Endothelial cell of umbilical vein (primary cell): Measurements from ENCODE around the gene LAG3. TPM values are rescaled to one million over a fixed set of nuclear protein-coding genes. Genes with fewer than 3 reads are reported as not detected.

Experiments
- BruUV-seq: library from RNA; stranded (reverse); fragments of 400-500 nt; replicated peaks from 2 replicates; lab custom pipeline; 2021; lab: Mats Ljungman, UMichigan
- CTCF ChIA-PET: fragments of 300-600, 350-600 bp; sonication (Branson Sonifier 250); formaldehyde crosslinking; loops from one replicate; lab custom pipeline; 2021; ENCODE audit warnings: antibody characterized with exemption, inconsistent platforms; lab: Charles Lee
- POLR2A ChIA-PET: fragments of 300-600, 350-600 bp; sonication (Branson Sonifier 250); formaldehyde crosslinking; loops from one replicate; lab custom pipeline; 2021; ENCODE audit warnings: antibody characterized with exemption, inconsistent platforms; lab: Charles Lee
- DNase-seq: peaks from one replicate; pipeline ENCODE4 v3.0.0-alpha.2; 2011; ENCODE audit warnings: low read depth, low spot score
- FAIRE-seq: peaks from 2 replicates; lab custom pipeline; 2011; peaks lifted over from hg19 to GRCh38; lab: Jason Lieb, UNC
- H2AFZ ChIP-seq: 2 replicates; pipeline ENCODE4 v1.6.0; 2012; ENCODE audit warnings: low read depth, low read length, control low read depth, inconsistent platforms
- H3K27ac ChIP-seq: 2 replicates; pipeline ENCODE4 v1.5.1; 2011; ENCODE audit warnings: low read depth, mild to moderate bottlenecking, control low read depth, low read length, moderate library complexity; ENCODE audit not compliant: insufficient read depth
- H3K27me3 ChIP-seq, 2 experiments: 2 replicates each; pipeline versions ENCODE4 v1.6.0 to v1.6.1; 2011; ENCODE audit warnings: low read length in 2 of 2, mixed read lengths in 1 of 2; ENCODE audit not compliant: control insufficient read depth in 2 of 2, insufficient read depth in 2 of 2
- H3K36me3 ChIP-seq, 2 experiments: 2 replicates in 1 of 2; 3 replicates in 1 of 2; pipeline ENCODE4 v1.5.1; 2011; ENCODE audit warnings: low read length in 2 of 2, mild to moderate bottlenecking in 1 of 2, moderate library complexity in 1 of 2; ENCODE audit not compliant: control insufficient read depth in 2 of 2, insufficient read depth in 2 of 2; ENCODE audit errors: extremely low read depth in 1 of 2
- H3K4me1 ChIP-seq: 3 replicates; pipeline ENCODE4 v1.5.1; 2011; ENCODE audit warnings: mild to moderate bottlenecking, low read length; ENCODE audit not compliant: control insufficient read depth, insufficient read depth; ENCODE audit errors: extremely low read depth
- H3K4me2 ChIP-seq: 2 replicates; pipeline ENCODE4 v1.6.1; 2011; ENCODE audit warnings: low read length, control low read depth, mixed read lengths; ENCODE audit not compliant: insufficient read depth
- H3K4me3 ChIP-seq, 3 experiments: fragments of 200-600 bp in 1 of 3; sonication (generic), shearing (Covaris generic) in 1 of 3; replicated peaks in 1 of 3; 2 replicates each; pipeline ENCODE4 v1.5.1; 2011 to 2016; ENCODE audit warnings: control low read depth in 3 of 3, low read length in 3 of 3, mild to moderate bottlenecking in 2 of 3, inconsistent platforms in 1 of 3, low read depth in 1 of 3, moderate library complexity in 1 of 3; ENCODE audit not compliant: insufficient read depth in 1 of 3
- H3K79me2 ChIP-seq: 2 replicates; pipeline ENCODE4 v1.6.0; 2012; ENCODE audit warnings: low read length, inconsistent platforms; ENCODE audit not compliant: control insufficient read depth, insufficient read depth
- H3K9ac ChIP-seq: replicated peaks from 2 replicates; pipeline ENCODE3; 2011; ENCODE audit warnings: low read length, control low read depth; ENCODE audit not compliant: insufficient read depth; ENCODE audit errors: extremely low read depth
- H3K9me1 ChIP-seq: replicated peaks from 3 replicates; pipeline ENCODE4 v1.6.0; 2011; ENCODE audit warnings: mild to moderate bottlenecking, low read length; ENCODE audit not compliant: control insufficient read depth, insufficient read depth; ENCODE audit errors: extremely low read depth
- H3K9me3 ChIP-seq: replicated peaks from 2 replicates; pipeline ENCODE4 v1.5.1; 2012; ENCODE audit warnings: low read length, inconsistent platforms; ENCODE audit not compliant: control insufficient read depth, insufficient read depth
- H4K20me1 ChIP-seq: replicated peaks from 2 replicates; pipeline ENCODE3; 2011; ENCODE audit warnings: mild to moderate bottlenecking, low read length; ENCODE audit not compliant: control insufficient read depth, insufficient read depth; ENCODE audit errors: extremely low read depth
- CTCF ChIP-seq, 2 donors: IDR thresholded peaks; 1 replicate in 1 of 2; 2 replicates in 1 of 2; pipeline ENCODE4 v1.5.1; 2011; ENCODE audit warnings: low read length in 2 of 2, mild to moderate bottlenecking in 2 of 2, moderate library complexity in 2 of 2, control low read depth in 1 of 2, inconsistent platforms in 1 of 2, low read depth in 1 of 2; ENCODE audit not compliant: insufficient read depth in 1 of 2; ENCODE audit errors: extremely low read depth in 1 of 2
- EZH2 ChIP-seq: IDR thresholded peaks from 2 replicates; pipeline ENCODE4 v1.6.1; 2012; ENCODE audit warnings: borderline replicate concordance, low read depth, mild to moderate bottlenecking, moderate library complexity, low read length, inconsistent platforms; ENCODE audit not compliant: severe bottlenecking
- GATA2 ChIP-seq: IDR thresholded peaks from 2 replicates; pipeline ENCODE4 v1.7.0; 2011; ENCODE audit warnings: low read depth, mild to moderate bottlenecking, moderate library complexity, mixed read lengths, low read length; ENCODE audit not compliant: insufficient read length, insufficient read depth
- JUN ChIP-seq: IDR thresholded peaks from 2 replicates; pipeline ENCODE4 v1.6.1; 2011; ENCODE audit warnings: borderline replicate concordance, low read depth; ENCODE audit not compliant: insufficient read length, insufficient read depth
- MAX ChIP-seq: IDR thresholded peaks from 2 replicates; pipeline ENCODE4 v1.6.1; 2011; ENCODE audit not compliant: insufficient read depth, insufficient read length
- MYC ChIP-seq: IDR thresholded peaks from one replicate; pipeline ENCODE4 v1.6.1; 2011; ENCODE audit warnings: mild to moderate bottlenecking, low read depth, low read length
- POLR2A ChIP-seq: IDR thresholded peaks from 2 replicates; pipeline ENCODE4 v1.6.1; 2012; ENCODE audit warnings: low read depth, mild to moderate bottlenecking, control low read depth, low read length
- POLR2AphosphoS5 ChIP-seq: IDR thresholded peaks from 2 replicates; pipeline ENCODE4 v1.6.1; 2012; ENCODE audit warnings: low read depth, mild to moderate bottlenecking, control low read depth, low read length, moderate library complexity; ENCODE audit not compliant: insufficient read depth
- dilution Hi-C: fragments of 300-500 bp; cut with MboI; formaldehyde crosslinking; loops from one replicate; pipeline ENCODE4 v1.15.0; 2019; ENCODE audit warnings: low sequenced_read_pairs; ENCODE audit not compliant: extremely low pct_ligation_motif_present
- intact Hi-C: fragments of 100-400 bp; cut with micrococcal nuclease; formaldehyde crosslinking; loops from one replicate; pipeline ENCODE4 v1.10.0; 2022
- polyA plus RNA-seq, 4 experiments: library from polyadenylated mRNA; depleted of rRNA in 3 of 4; stranded (reverse) in 3 of 4; unstranded in 1 of 4; fragments of >200 nt; gene quantifications; 2 replicates each; pipeline versions ENCODE4 v1.2.1 to v1.2.3, GENCODE V29; 2011 to 2012; ENCODE audit warnings: missing spikeins in 1 of 4
- total RNA-seq: library from RNA; stranded (reverse); gene quantifications from 2 replicates; pipeline ENCODE4 v1.2.3, GENCODE V29; 2021

Gene LAG3
- total and polyA plus RNA-seq, 2 donors (not counting 3 experiments of a cell fraction or from before 2014, with no cell fraction given) = 1.3 to 3.8 TPM

- peaks cover 0 to 7% of the 10 kb centered on the region in 2 experiments for H3K36me3 ChIP-seq
- DNase-seq = no peak
- H3K9me1 ChIP-seq = no peaks in the 10 kb centered on the region
- H3K9me3 ChIP-seq = no peaks in the 10 kb centered on the region
- H3K4me2 ChIP-seq = no peak overlapping the region
- POLR2A ChIA-PET = interaction anchor here (2.3 kb wide), 1 partner anchor 11 kb away, joined by 16 read pairs; the partner anchor contains the start of gene PTMS
- no peak overlapping the region for H3K4me3 ChIP-seq
- BruUV-seq = no TSS peak
- H3K27me3 ChIP-seq = no peaks in the 10 kb centered on the region
- dilution Hi-C loops (no loop called here), intact Hi-C loops (loop anchor here (5.0 kb wide), 1 partner anchor 90 kb away; the partner anchor contains the start of gene ZNF384)
- no peak overlapping the region for H2AFZ ChIP-seq
- H3K79me2 ChIP-seq = no peaks in the 10 kb centered on the region
- no peak overlapping the region for H3K27ac ChIP-seq
- no peak overlapping the region for H3K9ac ChIP-seq
- no peaks in the 10 kb centered on the region for H4K20me1 ChIP-seq
- CTCF ChIA-PET = interaction anchor here (7.7 to 9.5 kb wide), 2 partner anchors 10 to 24 kb away, joined by 70 to 107 read pairs; partner anchors contain the start of genes MLF2 and PTMS
- FAIRE-seq = no peak
- TF ChIP-seq EZH2 (no peak), JUN (no peak), MAX (no peak), GATA2 (no peak), CTCF (IDR thresholded peaks at IDR 0.05; ENCODE audit: extremely low read depth in 1 of 2, insufficient read depth in 1 of 2, low read depth in 1 of 2, low read length in 2 of 2) (no peak), POLR2A (no peak), POLR2AphosphoS5 (no peak), MYC (no peak)
- peaks cover 5% of the 10 kb centered on the region for H3K4me1 ChIP-seq
Observed at GRCh38 chr12:6777386-6777785, 5.1 kb downstream of the LAG3 start.
